GM18498 (cell line): ENCODE results near the gene IFITM10.

Source experiments
- ATAC-seq: cut with Tn5 transposase; IDR thresholded peaks from one replicate; pipeline ENCODE4 v1.9.1; 2021; ENCODE audit warnings: mild to moderate bottlenecking, moderate library complexity; ENCODE audit not compliant: unreplicated experiment

Gene IFITM10

DNA sequence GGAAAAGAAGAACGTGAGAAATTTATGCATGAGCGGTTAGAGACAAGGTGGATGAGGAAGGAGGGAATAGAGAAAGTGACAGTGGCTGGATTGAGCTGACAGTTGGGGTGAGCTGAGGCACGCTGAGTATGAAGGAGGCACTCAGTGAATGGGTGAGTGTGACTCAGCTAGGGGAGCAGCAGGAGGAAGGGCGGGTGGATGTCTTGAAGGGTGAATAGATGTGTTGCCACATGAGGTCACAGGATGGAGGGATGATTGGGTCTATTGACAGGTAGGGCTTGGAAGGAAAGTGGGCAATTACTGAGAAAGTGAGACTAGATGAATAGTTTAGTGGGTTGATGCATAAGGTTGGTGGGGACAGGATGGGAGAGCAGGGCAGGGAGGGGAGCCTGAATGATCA lies 8.0 kb downstream of the IFITM10 start:
- ATAC-seq = no peak

DNA sequence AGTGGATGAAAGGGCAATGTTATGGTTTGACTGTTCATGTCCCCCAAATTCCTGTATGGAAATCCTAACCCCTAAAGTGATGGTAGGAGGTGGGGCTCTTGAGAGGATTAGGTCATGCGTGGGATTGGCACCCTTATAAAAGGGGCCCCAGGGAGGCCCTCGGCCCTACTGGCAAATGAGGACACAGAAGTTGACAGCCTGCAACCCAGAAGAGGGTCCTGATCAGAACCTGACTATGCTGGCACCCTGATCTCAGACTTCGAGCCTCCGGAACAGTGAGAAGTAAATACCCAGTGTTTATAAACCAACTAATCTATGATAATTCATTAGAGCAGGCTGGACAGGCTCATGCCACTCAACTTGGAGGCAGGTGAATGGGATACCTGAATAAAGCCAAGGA lies 8.7 kb downstream of the IFITM10 start:
- ATAC-seq = no peak

DNA sequence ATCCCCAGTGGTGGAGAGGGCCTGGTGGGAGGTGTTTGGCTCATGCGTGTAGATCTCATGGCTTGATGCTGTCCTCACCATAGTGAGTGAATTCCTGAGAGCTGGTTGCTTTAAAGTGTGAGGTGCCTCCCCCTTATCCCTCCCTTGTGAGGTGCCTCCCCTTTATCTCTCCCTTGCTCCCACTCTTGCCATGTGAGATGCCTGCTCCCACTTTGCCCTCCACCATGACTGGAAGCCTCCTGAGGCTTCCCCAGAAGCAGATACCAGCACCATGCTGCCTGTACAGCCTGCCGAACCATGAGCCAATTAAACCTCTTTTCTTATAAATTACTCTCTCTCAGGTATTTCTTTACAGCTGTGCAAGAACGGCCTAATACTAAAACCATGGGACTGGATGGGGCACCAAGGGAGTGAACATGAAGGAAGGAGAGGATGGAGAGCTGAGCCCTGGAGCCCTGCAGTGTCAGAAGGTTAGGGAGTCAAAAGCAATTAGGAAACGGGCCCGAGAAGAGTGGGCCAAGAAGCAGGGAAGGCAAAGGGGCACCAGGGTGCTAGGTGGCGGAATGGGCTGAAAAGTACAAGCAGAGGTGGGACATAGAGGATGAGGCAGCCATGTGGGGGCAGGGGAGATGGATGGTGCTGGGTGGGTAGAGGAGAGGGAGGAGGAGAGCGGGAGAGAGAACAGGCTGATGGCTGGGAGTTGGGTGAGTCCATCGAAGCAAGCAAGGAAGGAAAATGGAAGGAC lies 9.4 kb downstream of the IFITM10 start:
- ATAC-seq = no peak

DNA sequence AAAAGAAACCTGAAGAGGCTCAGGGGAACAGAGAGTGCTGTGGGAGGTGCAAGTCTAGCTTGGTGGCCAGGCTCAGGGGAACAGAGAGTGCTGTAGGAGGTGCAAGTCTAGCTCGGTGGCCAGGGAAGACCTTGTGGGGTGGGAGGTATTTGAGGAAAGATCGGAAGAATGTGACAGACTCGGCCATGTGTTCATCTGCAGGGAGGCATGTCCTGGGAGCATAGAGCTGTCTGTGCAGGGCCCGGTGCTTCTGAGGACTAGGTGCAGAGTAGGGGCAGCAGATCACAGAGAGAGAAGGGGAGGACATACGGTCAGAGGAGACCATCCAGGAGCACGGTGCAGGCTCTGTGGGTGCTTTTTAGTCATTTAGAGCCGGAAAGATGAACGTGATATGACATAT lies 10.8 kb downstream of the IFITM10 start:
- no peak for ATAC-seq

DNA sequence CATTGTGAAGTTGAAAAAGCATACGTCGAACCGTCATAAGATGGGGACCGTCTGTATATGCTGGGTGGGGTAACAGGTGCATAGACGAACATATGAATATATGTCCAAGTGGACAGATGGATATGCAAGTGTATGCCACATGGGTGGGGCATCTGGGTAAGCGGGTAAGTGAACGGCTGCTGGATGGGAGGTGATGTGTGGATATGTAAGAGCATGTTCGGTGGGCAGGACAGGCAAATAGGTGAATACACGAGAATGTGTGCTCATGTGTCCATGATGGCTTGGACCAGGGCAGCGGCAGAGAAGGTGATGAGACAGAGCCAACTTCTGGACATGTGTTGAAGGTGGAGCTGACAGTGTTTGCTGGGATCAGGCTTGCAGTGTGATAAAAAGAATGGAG lies 12.0 kb downstream of the IFITM10 start:
- ATAC-seq = no peak

DNA sequence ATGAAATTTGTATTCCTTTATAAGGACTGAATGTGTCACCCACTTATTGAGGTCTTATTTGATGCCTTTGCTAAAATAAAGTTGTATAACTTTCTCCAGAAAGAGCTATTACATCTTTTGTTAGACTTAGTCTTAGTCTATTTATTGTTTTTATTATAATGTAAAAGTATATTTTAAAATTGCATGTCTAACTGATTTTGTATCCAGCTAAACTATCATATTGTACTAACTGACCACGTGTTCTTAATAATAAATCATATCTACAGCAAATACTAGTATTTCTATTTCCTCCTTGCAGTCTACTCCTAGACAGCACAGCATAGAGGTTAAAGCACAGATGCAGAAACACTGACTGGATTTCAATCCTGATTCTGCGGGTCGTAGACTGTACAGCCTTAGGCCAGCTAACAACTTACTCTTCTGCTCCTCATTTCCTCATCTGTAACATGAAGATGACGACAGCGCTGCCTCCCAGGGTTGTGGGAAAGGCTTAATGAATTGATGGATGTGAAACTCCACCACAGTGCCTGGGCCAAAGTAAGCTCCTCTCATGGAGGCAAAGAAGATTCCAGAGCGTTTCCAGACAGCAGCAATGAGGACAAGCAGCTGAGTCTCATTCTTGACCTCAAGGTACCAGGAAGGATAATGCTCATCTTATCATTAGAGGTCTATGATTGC lies 13.2 kb downstream of the IFITM10 start:
- no peak for ATAC-seq

DNA sequence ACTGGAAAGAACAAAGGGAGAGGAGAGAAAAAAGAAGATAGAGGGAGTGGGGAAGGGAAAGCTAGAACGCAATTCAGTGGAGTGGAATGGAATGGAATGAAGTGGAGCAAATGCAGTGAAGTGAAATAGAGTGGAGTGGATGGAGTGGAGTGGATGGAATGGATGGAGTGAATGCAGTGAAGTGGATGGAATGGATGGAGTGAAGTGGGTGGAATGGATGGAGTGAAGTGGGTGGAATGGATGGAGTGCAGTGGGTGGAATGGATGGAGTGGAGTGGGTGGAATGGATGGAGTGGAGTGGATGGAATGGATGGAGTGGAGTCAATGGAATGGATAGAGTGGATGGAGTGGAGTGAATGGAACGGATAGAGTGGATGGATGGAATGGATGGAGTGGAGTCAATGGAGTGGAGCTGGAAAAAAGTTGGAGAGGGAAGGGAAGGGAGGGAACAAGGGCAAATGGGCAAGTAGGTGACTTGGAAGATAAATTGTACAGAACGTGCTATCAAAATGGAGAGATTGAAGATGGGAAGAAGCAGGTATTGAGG lies 13.9 kb downstream of the IFITM10 start:
- ATAC-seq = no peak

DNA sequence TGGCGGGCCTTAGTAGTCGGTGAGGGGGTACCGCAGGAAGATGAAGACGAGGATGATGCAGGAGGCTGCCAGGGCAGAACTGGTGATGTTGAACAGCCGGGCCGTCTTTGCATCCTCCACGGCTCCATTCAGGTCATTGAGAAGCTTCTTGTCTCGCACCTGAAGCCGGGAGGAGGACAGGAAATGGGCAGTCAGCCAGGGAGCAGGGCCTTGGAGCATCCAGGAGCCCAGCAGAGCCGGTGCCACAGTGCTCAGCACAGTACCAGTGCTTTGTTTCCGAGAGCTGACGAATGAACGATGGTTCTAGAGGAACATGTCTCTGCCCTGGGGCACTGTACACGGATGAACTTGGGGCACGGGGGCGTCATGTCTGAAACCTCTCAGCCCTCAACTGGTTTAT lies 15.1 kb downstream of the IFITM10 start:
- no peak for ATAC-seq

DNA sequence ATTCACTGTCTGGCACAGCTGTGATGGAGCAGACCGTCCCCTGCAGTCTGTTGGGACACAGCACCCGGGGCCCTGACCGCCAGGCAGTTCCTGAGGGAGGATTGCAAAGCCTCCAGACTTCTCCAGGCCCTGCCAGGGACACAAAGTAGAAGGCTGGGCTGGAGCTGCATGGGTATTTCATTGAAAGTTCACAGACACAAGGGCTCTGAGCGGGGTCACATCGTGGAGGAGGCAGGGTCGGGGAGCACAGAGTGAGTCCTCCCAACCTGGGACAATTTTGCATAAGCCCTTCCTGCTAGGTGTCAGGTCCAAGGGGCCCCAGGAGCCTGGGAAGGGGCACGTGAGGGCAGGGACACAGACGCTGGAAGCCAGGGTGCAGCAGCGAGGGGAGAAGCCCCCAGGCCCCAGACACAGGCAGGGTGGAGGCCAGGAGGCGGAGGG lies 15.7 kb downstream of the IFITM10 start:
- ATAC-seq = no peak

DNA sequence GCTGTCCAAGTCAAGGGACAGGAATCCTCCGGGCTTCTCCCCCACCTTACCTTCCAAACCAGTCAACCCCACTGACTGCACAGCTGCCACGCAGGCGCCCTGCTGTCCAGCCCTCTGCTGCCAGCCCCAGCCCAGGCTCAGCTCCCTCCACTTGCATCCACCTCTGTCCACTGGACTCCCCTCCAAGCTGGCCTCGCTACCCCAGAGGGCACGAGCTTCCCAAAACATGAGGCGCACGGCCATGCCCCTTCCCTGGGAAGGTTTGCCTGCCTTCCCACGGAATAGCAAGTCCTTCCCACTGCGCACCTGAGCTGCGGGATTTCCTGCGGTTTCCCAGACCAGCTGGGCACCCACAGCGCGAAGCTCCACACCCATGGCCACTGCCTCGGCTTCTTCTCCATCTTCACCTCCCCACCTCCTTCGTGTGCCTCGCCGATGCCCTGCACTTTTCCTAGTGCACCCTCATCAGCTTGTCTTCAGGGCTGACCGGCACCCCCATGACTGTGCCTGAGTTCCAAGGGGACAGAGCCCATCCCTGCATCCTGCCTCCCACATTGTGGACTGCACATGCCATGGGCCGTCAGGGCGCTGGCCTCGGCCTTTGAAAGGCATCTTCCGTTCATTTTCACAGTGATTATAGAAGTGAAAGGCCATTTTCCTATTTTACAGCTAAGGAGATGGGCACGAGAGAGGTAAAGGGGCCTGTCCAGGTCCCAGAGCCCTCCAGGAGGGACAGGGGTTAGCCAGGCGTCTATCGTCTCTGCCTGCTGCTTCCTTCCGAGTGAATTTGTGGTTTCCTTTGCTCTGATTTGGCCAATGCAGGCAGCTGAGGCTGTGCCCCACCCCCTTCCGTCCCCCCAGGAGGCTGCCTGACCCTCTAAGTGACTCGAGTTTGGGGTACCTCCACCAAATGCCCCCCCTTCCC lies 16.4 kb downstream of the IFITM10 start:
- ATAC-seq = no peak

DNA sequence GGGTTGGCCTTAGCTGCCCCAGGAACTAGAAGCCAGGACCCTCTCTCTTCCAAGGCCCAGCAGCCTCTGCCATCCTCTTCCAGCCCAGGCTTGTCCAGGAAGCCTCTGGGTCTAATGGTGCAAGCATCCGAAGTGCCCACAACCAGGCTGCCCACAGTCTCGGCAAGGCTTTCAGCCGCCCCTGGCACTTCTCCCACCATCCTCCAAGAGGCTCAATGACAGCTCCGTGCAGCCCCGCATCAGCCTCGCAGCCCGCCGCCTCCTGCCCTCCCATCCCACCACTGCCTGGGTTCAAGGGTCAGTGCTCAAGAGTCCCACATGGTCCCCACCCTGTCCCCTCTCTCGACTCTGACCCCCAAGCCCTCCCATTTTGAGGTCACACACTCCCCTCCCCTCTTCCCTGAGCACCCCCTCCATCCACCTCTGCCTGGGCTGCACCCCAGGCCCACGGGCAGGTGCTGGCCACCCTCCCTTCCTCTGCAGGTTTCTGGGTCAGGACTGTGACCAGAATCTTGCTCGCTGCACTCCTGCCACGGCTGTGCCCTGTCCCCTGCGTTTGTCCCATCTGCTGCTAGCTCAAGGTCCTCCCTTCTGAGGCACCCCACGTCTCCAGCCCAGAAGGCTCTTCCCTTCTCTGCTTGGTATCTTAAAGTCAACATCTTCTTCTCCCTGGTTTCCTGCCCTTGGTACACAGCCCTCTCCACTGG lies 17.2 kb downstream of the IFITM10 start:
- ATAC-seq = no peak

DNA sequence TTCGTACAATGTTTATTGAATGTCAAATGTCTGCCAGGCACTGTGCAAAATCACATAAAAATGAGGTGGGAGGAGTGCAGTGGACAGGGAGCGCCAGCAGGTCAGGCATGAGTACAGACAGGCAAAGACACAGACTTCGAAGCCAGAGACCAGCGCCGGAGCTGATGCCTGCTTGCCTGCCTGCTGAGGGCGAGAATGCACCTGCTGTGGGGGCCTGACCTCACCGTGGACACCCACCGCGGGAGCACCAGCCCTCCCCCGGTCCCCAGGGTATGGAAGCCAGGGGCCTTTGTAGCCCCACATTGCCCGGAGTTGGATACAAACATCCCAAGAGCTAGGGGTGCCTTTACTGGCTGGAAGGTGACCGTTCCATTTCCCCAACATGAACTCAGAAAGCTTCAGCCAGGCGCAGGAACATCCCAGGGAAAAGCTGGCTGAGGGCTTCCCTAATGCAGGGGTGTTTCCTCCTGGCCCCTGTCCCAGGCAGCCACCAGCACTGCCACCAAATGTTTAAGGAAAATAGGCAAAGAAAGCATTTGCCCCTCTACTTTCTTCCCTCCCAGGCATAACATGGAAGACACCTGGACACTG lies 17.9 kb downstream of the IFITM10 start:
- ATAC-seq = no peak

DNA sequence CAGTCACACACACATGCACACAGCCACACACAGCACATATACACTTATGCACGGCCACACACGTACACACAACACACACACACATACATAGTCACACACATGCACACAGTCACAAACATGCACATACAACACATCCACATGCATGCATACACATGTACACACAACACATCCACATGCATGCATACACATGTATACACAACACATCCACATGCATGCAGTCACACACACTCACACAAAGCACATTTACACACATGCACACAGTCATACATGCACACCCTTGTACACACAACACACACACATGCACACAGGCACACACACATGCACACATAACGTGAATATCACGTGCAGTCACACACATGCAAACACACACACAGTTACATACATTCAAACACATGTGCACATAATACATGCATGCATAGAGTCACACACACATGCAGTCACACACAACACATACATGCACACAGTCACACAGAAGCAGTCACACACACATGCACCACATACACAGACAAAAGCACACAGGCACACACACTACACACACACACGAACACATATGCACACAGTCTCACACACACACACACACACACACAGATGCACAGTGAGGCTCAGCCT lies 18.8 kb downstream of the IFITM10 start:
- ATAC-seq = no peak

DNA sequence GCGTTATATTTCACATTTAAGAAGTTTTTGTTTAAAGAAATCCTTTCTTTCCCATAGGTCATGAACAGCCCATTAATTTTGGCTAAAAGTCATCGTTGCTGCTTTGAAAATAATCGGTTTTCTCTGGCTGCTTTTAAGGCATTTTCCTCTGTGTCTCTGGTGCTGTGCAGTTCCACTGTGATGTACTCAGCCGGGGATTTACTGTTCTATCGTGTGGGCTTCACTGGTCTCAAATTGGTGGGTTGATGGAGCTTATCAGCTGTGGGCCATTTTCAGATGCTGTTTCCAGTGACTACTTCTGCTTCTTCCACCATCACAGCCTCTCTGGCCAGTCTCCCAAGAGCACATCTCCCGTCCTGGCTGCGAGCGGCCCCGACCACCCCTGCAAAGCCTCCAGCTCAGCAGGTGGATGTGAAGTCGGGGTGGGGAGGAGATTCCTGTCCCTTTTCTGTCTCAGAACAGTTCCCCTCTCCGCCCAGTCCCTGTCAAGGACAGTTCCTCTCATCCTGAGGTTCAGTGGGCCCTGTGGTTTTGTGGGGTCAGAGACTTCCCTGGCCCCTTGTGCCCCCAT lies 20.3 kb downstream of the IFITM10 start:
- ATAC-seq = no peak

DNA sequence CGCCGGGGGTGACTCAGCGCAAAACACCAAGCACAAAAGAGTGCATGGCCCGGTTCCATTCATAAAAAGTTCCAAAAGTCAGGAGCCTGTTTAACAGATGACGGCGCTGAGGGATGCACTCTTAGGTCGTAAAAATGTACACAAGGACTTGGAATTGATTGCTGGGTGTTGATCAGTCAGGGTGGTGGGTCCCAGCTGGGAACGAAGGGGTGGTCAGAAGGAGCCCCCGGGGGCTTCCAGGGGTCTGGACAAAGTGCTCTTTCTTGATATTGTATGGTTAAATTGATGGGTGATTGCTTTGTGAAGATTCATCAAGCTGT lies 20.7 kb downstream of the IFITM10 start:
- ATAC-seq = no peak

DNA sequence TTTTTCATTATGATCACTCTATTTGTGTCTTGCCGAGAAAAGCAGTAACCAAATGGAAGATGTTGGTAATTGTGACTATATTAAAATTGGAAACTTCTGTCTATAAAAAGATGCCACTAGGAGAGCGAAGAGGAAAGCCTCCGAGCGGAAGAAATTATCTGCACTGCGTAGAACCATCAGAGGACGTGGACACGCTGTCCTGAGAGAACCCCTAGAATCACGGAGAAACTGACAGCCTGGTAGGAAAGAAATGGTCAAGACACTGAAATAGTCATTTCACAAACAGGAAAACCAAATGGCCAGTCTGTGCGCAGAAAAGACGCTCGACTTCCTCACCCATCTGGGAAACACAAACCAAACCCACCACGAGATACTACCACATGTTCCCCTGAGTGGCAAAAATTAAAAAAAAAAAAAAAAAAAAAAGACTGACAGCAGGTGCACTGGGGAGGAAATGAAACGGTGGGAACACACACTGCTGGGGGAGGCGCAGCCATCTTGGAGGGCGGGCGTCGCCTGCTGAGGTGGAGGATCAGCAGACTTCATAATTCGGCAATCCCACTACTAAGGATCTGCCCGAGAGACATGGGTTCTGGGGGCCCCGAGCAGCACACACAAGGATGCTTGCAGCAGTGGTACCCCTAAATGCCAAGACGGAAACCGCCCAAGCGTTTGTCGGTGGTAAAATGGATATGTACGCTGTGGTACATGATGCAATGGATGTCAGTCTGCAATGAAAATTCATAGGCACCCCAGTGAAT lies 21.3 kb downstream of the IFITM10 start:
- ATAC-seq = no peak

DNA sequence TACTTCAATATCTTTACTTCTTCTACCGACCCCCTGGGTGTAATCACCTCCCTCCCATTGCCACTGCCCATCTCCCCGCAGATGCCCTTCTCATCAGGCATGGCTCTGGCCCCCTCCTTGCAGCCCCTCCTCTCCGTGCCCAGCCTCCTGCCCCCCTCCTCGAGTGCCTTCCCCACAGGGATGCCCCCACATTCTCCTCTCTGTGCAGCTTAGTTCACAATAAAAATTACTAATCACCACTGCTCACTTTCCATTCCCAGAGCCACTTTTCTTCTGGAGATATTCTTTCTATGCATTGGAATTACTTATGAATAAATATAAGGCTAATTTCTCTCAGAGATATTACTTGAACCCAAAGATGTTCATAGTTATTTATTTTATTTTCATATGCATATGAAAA lies 22.1 kb downstream of the IFITM10 start:
- no peak for ATAC-seq

DNA sequence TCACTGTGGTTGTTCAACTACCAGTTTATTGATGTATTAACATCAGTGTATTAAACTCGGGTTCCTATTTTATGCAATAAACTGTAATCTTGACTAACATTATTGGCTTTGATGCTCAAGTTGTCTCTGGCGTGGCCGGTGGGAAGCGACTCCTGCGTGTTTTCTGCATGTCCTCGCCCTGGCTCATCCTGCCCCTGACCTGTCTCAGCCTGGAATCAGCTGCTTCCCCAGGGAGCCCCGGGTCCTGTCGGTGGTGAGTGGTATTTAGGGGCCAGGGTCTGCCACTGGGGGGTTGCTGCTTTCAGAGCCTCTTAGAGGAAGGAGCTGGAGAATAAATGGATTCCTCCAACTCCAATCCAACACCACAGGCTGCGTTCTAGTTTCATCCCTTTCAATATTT lies 22.5 kb downstream of the IFITM10 start:
- no peak for ATAC-seq

DNA sequence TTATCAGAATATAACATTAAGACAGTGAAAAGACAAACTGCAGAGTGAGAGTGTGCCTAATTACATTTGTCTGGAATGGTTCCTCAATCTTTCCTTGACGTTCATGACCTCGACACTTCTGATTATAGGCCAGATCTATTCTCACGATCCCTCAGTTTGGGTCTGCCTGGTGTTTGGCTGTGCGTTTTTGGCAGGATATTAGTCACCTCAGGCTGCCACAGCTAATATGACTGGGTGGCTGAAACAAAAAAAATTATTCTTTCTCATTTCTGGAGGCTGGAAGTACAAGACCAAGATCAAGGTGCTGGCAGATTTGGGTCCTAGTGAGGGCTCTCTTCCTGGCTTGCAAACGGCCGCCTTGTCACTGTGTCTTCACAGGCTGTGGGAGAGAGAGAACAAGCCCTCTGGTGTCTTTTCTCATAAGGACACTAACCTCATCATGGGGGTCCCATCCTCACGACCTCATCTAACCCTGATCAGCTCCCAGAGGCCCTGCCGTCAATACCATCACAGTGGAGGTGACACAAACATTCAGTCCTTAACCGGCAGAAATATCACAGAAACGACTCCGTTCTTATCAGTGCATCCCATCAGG lies 23.2 kb downstream of the IFITM10 start:
- ATAC-seq = no peak
